ENCODE measurements around the gene RELN. TPM values are rescaled to one million over a fixed set of nuclear protein-coding genes. Genes with fewer than 3 reads are reported as not detected.
"Not testable (repeated sequence)": the region's sequence is repeated elsewhere in the genome, so short reads cannot be mapped to it uniquely, and the experiment has no call there.

The RELN gene
- total RNA-seq, 1 donor from 2014 or later, result 15.6 TPM

DNA sequence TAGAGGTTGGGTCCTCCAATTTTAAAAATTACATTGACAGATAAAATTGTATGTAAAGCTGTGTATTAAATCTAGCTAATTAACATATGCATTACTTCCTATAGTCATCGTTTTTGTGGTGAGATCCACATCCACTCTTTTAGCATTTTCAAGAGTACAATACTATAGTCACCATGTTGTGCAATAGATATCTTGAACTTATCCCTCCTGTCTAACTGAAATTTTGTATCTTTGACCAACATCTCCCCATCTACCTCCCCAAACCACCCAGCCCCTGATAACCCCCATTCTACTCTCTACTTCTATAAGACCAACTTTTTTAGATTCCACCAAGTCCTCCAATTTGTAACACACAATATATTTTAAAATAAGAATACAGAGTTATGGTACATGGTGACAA, 208.0 kb downstream of the RELN start:
- DNase-seq, result no peak

DNA sequence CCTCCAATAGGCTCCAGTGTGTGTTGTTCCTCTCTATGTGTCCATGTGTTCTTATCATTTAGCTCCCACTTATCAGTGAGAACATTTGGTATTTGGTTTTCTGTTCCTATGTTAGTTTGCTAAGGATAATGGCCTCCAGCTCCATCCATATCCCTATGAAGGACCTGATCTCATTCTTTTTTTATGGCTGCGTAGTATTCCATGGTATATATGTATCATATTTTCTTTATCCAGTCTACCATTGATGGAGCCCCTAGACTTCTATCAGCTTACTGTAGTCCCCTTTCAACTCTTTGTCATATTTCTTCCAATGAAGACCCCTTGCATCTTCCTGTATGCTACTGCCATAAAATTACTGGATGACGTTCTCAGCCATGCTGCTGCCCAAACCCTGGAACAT, 208.9 kb downstream of the RELN start:
- DNase-seq, result not testable (repeated sequence)

DNA sequence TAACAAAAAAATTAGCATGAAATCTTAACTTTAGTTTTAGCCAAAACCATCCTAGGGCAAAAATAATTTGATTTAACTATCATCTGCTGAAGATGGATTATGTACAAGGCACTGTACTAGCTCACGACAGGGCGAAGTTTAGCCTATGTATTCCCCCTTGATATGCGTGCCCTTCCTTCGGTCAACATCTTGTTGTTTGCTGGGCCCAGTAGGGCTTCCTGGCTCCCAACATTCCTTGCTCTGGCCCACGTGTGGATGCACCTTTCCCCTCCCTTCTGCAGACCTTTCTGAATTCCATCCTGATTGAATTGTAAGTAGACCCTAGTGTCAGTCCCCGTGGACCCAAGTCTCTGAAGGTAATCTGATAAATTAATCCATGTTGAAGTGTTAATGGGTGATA, 212.0 kb downstream of the RELN start:
- DNase-seq, result no peak

DNA sequence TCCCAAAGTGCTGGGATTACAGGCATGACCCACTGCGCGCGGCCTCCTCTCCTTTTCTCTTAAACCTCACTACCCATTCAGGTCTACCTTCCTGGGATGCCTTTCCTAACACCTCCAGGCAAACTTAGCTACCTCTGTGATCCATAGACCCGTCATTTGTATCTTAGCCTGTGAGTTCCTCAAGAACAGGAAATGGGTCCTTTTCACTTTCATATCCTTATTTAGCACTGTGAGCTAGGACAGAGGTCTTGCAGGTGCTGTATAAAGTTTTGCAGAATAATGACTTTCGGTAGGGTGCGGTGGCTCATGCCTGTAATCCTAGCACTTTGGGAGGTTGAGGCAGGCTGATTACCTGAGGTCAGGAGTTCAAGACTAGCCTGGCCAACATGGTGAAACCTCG, 215.7 kb downstream of the RELN start:
- no peak for DNase-seq

DNA sequence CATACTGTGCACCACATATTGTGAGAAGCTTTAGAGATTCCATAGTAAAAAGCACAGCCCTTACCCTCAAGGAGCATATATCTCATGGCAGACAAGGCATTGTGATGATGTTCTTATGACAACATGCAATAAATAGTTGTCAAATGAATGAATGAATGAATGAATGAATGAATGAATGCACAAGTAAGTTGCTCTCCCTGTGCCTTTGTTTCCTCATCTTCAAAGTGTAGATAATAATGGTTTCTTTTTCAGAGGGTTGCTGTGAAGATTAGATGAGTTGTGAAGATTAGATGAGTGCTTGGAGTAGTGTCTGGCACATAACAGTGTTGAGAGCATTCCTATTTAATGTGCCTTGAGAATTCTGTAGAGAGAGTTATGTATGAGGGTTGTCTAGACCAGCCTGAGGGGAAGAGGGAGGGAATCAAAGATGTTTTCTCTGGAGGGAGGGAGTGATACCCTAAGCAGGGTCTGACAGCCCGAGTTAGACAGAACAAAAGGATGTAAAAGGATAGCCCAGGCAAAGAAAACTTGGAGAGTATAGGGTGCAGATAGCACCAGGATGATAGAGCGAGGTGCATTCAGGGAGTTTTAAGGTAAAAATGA, 217.2 kb downstream of the RELN start:
- DNase-seq, result no peak

DNA sequence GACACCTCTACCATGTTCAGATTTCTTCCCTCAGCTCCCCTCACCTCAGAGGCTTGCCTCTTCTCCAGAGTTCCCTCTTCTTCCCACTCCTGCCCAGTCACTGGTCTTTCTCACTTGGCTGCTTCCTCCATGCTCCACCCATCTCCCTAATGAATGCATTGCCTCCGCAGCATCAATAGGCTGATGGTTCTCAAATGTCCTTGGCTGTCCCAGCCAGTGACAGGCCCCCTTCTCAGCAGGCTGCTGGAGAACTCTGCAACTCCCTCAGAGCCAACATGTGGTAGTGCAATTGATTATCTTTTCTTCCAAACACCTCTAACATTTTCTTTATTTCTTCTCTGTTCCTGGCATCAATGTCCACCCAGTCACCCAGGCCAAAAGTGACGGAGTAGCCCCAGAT, 218.2 kb downstream of the RELN start:
- DNase-seq, result no peak

DNA sequence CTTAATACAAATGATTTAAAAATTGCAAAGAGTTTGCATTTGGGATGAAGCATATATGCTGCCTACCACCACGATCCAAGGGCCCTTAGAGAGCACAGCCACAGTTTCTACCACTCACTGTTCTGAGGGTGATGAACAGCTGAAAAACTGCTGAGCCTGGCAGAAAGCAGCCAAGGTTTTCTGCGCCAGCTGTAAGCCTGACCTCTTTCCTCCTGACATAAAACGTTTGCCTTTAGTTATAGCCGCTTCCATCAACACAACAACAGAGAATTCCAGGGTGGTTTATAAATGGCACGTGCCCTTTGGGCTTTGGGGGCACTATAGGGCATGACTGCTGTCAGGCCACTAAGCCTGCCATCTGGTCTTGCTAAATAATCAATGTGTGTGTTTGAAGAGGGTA, 222.8 kb downstream of the RELN start:
- no peak for DNase-seq

DNA sequence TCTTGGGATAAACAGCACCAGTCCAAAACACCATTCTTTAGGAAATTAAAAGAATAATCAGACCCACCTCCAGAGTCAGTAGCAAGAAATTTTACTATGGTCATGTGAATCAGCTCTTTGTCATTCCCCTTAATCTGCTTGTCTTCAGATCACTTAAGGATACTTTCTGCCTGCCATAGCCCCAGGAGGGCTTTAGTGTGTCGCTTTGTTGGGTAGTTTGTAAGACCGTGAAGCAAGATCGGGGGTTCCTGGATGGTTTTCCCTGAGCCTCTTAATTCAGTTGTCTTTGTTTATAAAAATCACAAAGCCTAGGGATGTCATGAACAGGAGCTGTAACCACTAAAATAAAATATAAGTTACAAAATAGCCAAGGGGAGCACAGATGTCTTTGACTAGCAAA, 223.6 kb downstream of the RELN start:
- no peak for DNase-seq

DNA sequence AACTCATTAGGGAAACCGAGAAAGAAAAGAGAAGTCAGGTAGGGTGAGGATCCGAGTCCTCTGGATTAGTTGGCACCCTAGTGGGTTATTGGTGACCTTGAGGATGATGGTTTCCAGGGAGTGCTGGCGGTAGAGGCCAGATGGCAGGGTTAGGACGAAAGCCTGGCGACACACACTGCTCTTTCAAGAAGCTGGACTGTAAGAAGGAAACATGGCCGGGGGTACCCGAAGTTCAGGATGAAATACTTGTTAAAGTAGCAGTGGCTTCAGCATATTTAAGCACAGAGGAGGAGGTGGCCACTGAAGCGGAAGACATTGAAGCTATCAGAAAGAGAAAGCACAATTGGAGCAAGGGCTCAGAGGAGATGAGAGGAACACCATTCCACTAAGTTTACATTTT, 224.6 kb downstream of the RELN start:
- DNase-seq, result no peak

DNA sequence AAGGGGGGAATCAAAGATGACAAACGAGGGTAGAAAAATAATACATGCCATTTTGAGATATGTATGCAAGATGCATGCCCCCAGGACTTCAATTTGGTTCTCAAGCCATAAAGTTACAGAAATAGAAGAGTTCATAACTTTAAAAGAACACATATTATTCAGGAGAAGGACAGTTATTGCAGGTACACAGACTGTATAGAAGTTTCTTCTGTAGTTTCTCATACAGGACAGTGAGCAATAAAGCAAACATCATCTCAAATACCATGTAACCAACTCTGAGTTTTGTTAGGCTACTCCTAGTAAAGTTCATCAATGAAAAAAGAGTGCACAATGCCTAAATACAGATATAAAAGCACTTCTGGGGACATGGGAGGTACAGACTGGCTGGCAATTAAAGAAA, 226.6 kb downstream of the RELN start:
- DNase-seq, result no peak

DNA sequence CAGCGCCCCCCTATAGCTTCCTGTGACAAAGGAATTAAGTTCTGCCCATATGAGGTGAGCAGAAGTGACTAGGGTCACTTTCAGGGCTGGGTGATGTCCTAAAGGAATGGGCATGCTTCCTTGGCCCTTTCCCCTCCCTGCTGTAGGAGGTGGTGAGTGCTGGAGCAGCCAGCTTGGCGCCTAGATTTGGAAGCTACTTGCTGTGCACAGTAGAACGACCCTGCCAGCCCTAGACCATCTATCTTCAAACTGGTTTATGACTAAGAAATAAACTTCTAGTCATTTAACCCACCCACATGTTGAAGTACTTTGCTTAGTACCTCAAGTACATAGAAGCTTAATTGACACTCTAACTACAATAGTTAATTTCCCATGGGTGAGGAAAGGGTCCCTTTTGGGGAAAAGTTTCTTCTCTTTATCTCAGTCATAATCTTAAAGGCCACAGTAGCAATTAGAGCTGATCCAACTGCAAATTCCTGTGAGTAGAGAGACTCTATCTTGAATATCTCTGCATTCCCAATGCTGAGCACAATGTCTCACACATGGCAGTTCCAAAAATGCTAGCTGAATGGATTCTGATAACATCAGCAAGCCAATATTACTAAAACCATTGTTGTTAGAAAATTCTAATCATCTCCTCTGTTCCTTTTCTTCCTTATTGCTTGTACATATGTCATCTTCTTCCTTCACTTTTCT, 227.2 kb downstream of the RELN start:
- DNase-seq, result no peak

DNA sequence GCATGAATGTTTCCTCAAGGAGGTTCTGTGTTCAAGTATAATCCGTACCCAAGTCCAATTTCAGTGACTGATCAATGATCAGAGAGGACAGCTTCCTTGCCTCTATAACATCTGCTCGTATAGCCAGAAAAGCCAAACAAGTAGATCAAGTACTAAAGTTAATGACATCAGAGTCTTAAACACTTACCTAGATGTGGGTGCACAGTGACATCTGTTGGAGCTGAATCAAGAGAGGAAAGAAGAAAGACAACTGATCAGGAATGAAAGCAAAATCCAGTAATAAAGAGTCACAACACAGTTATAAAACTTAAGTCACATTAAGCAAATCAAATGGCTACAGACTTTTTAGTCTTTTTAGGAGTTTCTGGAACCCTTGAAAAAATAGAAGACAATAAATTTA, 236.5 kb downstream of the RELN start:
- no peak for DNase-seq

DNA sequence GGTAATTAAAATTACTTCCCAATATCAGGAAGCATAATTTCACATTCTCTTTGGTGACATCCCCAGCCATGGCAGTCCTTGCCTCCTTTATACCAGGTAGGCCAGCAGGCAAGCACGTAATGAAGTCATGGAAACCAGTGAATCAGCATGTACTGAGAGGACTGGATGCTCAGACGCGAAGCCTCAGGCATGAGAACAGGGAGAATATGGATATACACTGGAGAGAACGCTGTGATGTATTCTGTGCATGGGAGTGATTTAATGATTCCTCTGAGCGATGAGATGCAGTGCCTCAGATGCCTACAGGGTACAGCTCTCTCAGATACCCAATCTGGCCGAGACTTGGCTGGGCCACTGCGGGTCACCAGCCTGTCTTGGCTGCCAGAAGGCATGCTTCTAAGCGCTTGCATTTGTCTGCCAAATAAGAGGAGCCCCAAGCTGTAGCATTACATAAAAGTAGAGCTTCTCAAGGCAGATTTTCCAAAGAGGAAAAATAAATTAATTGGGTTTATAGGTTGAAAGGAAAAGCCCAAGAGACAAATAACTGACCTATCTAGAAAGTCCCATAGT, 238.1 kb downstream of the RELN start:
- DNase-seq, result no peak

DNA sequence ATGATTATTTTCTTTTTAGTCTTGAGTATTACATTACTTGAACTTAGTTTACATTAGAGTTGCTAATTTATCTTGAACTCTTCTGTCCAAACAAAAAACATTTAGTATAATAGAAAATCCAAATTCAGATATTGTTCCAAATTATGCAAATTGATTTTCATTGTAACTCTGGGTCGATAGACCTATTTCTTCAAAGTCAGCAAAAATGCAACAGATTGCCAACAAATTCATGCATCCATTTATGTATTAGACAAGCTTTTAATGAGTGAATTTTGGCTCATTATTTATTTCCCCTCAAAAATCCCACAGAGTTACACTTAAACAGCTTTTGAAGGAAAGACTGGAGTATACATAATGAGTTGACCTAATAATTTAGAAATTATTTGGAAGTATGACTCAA, 240.8 kb downstream of the RELN start:
- DNase-seq, result no peak

DNA sequence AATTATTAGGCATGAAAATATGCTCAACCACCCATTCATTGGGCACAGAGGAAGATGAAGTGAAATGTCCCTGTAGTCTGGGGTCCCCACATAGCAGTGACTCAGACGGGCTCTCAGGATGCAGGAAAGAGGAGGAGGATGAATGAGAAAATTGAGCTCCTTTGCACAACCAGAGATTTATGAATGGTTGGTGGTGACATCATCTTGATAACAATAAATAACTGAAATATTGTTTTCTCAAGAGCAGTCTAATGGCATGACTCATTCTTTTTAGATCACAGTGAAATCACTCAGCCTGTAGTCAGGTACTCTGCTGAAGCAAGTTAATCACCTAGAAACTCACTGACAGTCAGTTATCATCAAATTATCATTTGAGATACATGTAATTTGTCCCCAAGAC, 254.1 kb downstream of the RELN start:
- no peak for DNase-seq

DNA sequence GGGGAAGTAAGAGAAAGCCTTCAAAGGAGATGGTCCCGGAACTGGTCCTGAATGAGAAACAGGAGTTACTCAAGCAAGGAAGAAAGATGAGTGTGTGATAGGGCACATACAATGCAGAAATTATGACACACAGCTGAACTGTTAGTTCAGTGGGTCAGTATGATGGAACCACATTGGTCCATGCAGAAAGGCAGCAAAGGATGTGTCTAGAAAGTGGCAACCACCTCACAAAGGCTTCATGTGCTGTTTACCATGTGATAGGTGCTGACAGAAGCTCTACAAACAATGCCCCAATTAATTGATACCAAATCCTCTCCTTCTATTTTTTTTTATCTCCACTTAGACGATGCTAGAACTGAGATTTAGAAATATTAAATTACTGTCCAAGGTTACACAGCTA, 258.3 kb downstream of the RELN start:
- no peak for DNase-seq

DNA sequence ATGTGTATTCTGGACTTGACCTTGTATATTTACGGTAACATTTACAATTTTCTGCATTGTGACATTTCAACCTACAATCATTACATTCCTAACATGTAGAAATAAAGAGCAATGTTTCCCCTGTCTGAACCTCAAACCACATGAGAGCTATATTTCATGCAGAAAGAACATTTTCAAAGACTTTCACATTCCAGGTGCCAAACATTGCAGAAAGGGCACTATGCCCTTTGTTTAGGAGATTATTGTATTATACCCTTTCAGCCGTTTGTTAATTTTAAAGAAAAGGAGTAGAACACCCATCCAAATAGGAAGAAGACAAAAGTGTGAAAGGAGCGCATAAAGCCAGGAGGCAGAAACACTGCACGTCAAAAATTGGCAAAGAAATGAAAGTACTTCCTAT, 260.4 kb downstream of the RELN start:
- no peak for DNase-seq

DNA sequence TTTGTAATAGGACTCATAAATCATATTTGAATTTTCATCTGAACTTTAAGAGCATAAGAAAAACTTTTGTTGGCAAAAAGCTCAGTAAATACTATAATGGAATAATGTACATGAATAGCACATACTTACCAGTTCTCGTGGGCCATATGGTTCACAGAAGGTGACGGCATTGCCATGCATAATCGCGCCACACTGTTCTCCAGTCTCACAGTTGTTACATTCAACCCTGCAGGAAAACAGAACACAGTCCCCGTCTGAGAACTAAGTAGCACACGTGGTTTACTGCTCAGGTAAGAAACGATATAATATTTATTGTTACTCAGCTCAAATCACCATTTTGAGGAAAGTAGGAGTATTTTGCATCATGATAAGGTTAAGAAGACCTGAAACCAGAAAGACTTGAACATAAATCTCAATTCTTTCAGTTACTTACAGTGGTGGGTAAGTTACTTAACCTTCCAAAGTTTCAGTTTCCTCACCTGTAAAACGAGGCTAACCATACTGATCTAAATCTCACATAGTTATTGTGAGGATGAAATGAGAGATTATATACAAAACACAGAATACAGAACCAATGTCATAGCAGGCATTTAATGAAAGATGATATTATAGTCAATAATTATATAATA, 261.4 kb downstream of the RELN start:
- no peak for DNase-seq

DNA sequence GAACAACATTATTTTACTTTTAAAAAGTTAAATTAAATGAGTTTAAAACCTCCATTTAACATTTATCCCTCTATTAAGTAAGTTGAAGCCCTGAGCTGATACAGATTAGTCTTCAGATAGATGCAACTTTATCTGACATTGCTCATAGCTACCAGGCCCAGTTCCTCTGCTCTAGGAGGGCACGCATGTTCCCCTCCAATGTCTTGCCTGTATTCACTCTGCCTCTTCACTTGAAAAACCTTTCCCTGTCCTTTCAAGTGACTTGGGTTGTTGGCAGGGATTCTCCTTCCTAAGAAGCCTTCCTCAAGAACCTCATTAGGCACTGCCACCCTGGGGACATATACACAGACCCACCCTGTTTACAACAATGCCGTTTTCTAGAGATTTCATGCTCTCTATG, 270.4 kb downstream of the RELN start:
- no peak for DNase-seq

DNA sequence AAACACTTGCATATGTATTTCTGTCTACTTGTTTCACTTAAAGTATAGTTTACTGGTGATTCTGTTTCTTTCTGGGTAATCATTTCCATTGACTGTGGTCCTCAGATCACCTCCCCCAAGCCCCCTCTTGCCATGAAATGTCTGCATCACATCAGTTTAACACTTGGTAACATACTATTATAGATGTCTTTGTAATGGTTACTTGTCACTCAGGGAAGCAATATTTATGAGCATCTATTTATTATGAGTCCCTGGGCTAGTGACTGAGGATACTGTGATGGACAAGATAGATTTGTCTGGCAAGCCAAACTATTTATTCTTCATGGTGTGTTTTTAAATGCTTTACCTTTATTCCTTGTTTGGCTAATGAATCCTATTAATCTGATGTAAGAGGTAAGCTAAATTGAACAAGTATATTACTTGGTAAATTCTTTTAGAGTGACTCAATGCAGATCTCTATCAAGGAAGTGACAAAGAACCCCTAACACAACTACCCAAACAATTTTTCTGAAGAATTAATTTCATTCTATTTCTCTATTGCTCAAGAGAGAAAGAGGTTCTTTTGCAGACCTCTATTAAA, 270.9 kb downstream of the RELN start:
- DNase-seq, result no peak

DNA sequence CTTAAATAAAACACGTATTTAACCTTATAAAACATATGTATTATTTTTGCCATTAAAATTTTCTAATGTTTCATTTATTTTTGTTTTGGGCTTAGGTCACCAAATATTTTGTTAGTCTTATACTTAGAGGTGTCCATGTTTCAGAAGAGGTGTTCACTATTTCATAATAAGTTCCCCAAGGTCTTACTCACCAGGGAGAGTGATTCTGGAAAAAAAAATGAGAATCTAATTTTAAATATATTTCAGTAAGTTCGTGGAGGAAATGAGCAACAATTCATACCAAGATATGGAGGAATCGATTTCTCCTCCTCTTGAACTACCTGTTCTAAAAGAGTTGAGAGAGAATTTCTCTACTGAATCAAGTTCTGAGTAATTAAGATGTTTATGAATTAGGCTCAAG, 271.9 kb downstream of the RELN start:
- DNase-seq, result no peak

DNA sequence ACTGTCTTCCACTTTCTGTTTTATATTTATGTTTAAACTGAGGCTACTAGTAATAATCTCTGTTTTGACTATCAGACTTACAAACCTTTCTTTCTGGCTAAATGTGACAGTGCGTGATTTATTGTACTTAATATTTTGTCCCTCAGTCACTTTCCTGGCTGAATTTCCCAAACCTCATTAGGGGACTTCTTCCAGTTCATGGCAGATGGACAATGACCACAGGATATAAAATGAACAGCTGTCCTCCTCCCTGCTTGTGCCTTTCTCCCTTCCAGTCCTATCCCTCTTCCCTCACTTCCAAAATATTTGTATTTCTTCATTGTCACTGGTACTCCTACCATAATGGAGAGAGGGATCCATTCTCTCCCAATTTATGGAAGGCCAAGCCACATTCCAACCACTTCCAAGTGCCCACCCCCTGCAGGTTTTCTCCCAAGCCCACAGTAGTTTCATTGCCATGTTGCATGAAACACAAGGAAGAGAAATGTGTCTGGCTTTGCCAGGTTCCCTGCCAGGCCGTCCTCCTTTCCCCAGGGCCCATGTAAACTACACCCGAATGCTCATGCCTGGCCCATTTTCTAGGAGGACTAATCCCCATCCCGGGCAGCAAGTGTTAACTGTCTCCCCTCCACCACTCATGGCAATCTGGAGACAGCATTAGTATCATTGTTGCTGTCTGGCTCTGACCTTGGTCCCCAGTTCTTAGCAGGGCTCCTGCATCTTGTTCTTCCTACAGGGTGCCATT, 273.9 kb downstream of the RELN start:
- no peak for DNase-seq
